Smooth muscle cell (in vitro differentiated cells): ENCODE data around the gene WDR45. TPM values are rescaled to one million over a fixed set of nuclear protein-coding genes. Genes with fewer than 3 reads are reported as not detected.

Source experiments
- DNase-seq: peaks from one replicate; lab custom pipeline; 2025; ENCODE audit not compliant: unreplicated experiment; lab: John Stamatoyannopoulos, UW
- H2AFZ ChIP-seq: fragments of 200-600 bp; sonication (generic); 2 replicates; pipeline ENCODE4 v1.6.0; 2016; ENCODE audit warnings: antibody characterized with exemption, low read depth, mild to moderate bottlenecking
- H3F3A ChIP-seq: fragments of 200-600 bp; sonication (generic); 2 replicates; pipeline ENCODE4 v1.6.0; 2017; ENCODE audit warnings: antibody characterized with exemption, low read depth
- H3K27ac ChIP-seq: fragments of 200-600 bp; sonication (generic); 2 replicates; pipeline ENCODE4 v1.5.1; 2016; ENCODE audit warnings: low read depth, mild to moderate bottlenecking
- H3K27me3 ChIP-seq: fragments of 200-600 bp; sonication (generic); 2 replicates; pipeline ENCODE4 v1.6.1; 2016; ENCODE audit warnings: low read depth, mild to moderate bottlenecking
- H3K36me3 ChIP-seq: fragments of 200-600 bp; sonication (generic); 2 replicates; pipeline ENCODE4 v1.5.1; 2016; ENCODE audit warnings: low read depth
- H3K4me1 ChIP-seq: fragments of 200-600 bp; sonication (generic); 2 replicates; pipeline ENCODE4 v1.5.1; 2016; ENCODE audit warnings: low read depth
- H3K4me2 ChIP-seq: fragments of 200-600 bp; sonication (generic); 2 replicates; pipeline ENCODE4 v1.6.0; 2016; ENCODE audit warnings: mild to moderate bottlenecking
- H3K4me3 ChIP-seq: fragments of 200-600 bp; sonication (generic); 2 replicates; pipeline ENCODE4 v1.5.1; 2016; ENCODE audit warnings: mild to moderate bottlenecking
- H3K79me2 ChIP-seq: fragments of 200-600 bp; sonication (generic); 2 replicates; pipeline ENCODE4 v1.6.0; 2016; ENCODE audit warnings: low read depth, mild to moderate bottlenecking
- H3K9ac ChIP-seq: fragments of 200-600 bp; sonication (generic); 2 replicates; pipeline ENCODE4 v1.6.0; 2016; ENCODE audit warnings: low read depth
- H3K9me3 ChIP-seq: fragments of 200-600 bp; sonication (generic); replicated peaks from 2 replicates; pipeline ENCODE4 v1.5.1; 2016; ENCODE audit warnings: low read depth
- H4K20me1 ChIP-seq: fragments of 200-600 bp; sonication (generic); 2 replicates; pipeline ENCODE4 v1.6.0; 2016; ENCODE audit warnings: low read depth
- CTCF ChIP-seq: fragments of 200-600 bp; sonication (generic); IDR thresholded peaks from 2 replicates; pipeline ENCODE4 v1.5.1; 2017; ENCODE audit warnings: borderline replicate concordance, mild to moderate bottlenecking, antibody characterized with exemption; ENCODE audit not compliant: insufficient read depth, poor library complexity, severe bottlenecking
- WGBS: methylation state at CpG from one replicate; pipeline ENCODE4 v1.1.7; 2016; ENCODE audit warnings: low lambda C conversion rate; 5-methylcytosine and 5-hydroxymethylcytosine counted together
- polyA plus RNA-seq: library from polyadenylated mRNA; unstranded; fragments of >200 nt; fragmentation: Nextera tagmentation; extraction: Ambion mirVana; gene quantifications from 2 replicates; pipeline ENCODE4 v1.2.1, GENCODE V29; 2016
- total RNA-seq: library from RNA; depleted of rRNA; stranded (reverse); fragments of >200 nt; gene quantifications from 2 replicates; pipeline ENCODE4 v1.2.3, GENCODE V29; 2014

Gene WDR45
- total and polyA plus RNA-seq, 2 experiments from 2014 or later, result 31.4 to 38.9 TPM

- TF ChIP-seq CTCF, result no peak
- Histone ChIP-seq H3K27ac (no peak overlapping the region), H3K4me2 (no peak overlapping the region), H3K4me1 (no peaks in the 10 kb centered on the region), H3K27me3 (no peaks in the 10 kb centered on the region), H3K9me3 (no peaks in the 10 kb centered on the region), H3F3A (no peaks in the 10 kb centered on the region), H2AFZ (no peak overlapping the region), H4K20me1 (no peaks in the 10 kb centered on the region), H3K9ac (no peak overlapping the region), H3K4me3 (no peak overlapping the region), H3K36me3 (no peaks in the 10 kb centered on the region), H3K79me2 (no peaks in the 10 kb centered on the region)
- DNase-seq, result no peak
- WGBS, result 81% methylated on average over 4 of the region's 4 CpGs
Measured at GRCh38 chrX:49082271-49082871, 2.7 kb upstream of the WDR45 start.

- Histone ChIP-seq H3K4me1 (no peaks in the 10 kb centered on the region), H3K4me2 (no peak overlapping the region), H3K27ac (no peak overlapping the region), H3K9me3 (no peaks in the 10 kb centered on the region), H2AFZ (no peak overlapping the region), H3K4me3 (no peak overlapping the region), H4K20me1 (no peaks in the 10 kb centered on the region), H3K9ac (no peak overlapping the region), H3K27me3 (no peaks in the 10 kb centered on the region), H3F3A (no peaks in the 10 kb centered on the region), H3K79me2 (peaks cover 4% of the 10 kb centered on the region), H3K36me3 (no peaks in the 10 kb centered on the region)
- 81% methylated on average over 5 of the region's 5 CpGs for WGBS
- DNase-seq, result no peak
- TF ChIP-seq CTCF, result no peak
Measured at GRCh38 chrX:49077941-49078340, 1.7 kb downstream of the WDR45 start.

- 94% methylated on average over 13 of the region's 13 CpGs for WGBS
Measured at GRCh38 chrX:49075347-49075746, 4.3 kb downstream of the WDR45 start.

More at GRCh38 chrX:49075347-49075746, 4.3 kb downstream of the WDR45 start:
- no peak overlapping the region for H3K4me3 ChIP-seq
- H4K20me1 ChIP-seq, result no peaks in the 10 kb centered on the region
- no peak overlapping the region for H3K9ac ChIP-seq
- H3K4me1 ChIP-seq, result no peaks in the 10 kb centered on the region
- no peak overlapping the region for H2AFZ ChIP-seq
- H3F3A ChIP-seq, result no peaks in the 10 kb centered on the region
- H3K27ac ChIP-seq, result no peak overlapping the region
- peaks cover 7% of the 10 kb centered on the region for H3K79me2 ChIP-seq
- DNase-seq, result no peak
- no peak for TF ChIP-seq CTCF
- H3K36me3 ChIP-seq, result no peaks in the 10 kb centered on the region
- H3K4me2 ChIP-seq, result no peak overlapping the region
- H3K27me3 ChIP-seq, result no peaks in the 10 kb centered on the region
- H3K9me3 ChIP-seq, result no peaks in the 10 kb centered on the region
